HK-2 (cell line): ENCODE data around the gene C2orf69.

Source experiments
- DNase-seq: peaks from one replicate; pipeline ENCODE4 v3.0.0-alpha.2; 2018; ENCODE audit not compliant: unreplicated experiment

C2orf69 gene

DNA sequence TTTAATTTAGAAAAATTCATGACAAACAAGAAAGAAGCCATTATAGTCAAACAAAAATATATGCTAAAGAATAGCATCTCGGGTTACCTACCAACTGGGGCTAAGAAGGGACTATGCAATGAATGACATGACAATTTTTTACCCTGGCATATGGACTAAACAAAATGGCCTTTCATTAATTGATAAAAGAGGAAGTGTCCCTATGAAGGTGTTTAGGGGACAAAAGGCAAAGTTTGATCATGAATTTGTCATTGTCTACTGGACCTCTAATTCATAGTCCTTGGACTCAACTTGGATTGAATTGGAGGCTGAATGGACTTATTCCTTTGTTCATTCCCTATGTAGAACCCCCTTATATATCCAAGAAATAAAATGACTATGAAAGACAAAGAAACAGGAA is 57.0 kb downstream of the C2orf69 start:
- no peak for DNase-seq

DNA sequence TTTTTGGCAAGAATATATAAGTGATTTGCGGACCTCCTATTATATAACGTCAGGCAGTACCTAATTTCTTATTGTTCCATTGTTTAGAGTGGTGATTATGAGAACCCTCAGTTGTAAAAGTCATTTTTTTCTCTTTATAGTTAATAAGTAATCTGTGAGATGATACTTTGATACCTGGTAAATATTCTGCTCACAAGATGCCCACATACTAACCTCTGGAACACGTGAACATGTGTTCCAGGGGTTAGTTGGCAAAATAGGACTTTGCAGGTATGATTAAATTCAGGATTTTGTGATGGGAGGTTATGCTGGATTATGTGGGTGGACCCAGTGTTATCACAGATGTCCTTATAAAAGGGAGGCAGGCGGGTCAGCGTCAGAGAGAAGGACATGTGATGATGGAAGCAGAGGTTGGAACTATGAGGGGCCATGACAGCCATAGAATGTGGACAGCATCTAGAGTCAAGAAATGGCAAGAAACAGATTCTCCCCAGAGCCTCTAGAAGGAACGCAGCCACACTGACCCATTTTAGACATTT is 61.1 kb downstream of the C2orf69 start:
- no peak for DNase-seq

DNA sequence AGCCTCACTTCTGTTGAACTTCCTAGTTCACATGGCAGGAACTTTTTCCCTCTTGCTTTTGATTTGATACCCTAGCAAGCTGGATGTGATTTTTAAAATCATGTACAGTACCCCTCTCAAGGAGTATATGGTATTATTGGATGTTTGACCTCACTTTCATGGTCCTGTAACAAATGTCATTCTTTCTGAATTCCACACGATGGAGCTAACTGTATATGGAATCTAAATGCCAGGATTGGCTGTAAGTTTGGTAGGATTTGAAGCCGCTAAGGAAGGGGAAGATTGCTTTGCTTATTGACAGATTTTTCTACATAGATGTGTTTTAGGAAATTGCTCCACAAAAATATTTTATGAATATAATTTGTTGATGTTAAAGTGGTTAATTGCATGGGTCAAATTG is 62.6 kb downstream of the C2orf69 start:
- DNase-seq: no peak

DNA sequence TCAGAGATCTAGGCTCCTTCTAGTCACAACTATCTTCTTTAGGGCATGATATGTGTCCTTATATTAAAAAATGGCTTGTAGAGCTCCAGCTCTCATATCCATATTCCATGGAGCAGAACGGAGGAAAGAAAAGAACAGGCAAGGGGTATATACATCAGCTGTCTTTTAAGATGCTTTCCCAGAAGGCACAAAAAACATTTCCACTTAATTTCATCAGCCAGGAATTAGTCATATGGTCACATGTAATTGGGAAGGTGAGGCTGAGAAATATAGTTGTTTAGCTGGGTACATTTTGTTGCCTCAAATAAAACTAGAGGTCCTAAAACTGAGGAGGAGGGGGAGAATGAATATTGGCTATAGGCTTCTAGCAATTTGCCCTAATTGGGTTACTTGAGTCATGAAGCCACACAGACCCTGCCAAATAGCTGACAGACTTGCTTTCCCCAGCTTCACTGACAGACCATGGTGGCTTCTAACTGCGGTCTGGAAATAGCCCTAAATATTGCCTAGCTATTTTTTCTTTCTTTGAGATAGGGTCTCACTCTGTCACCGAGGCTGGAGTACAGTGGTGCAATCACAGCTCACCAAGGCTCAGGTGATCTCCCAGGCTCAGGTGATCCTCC is 64.3 kb downstream of the C2orf69 start:
- no peak for DNase-seq
